MCF 10A (cell line): ENCODE measurements around the gene ITGB4. TPM values are rescaled to one million over a fixed set of nuclear protein-coding genes. Genes with fewer than 3 reads are reported as not detected.

Experiments
- BruUV-seq: library from RNA; stranded (reverse); fragments of 400-500 nt; replicated peaks from 2 replicates; lab custom pipeline; 2021; lab: Mats Ljungman, UMichigan
- CTCF ChIA-PET: fragments of 300-600 bp; sonication (Branson Sonifier 250); formaldehyde crosslinking; extraction: SDS; loops from one replicate; lab custom pipeline; 2021; ENCODE audit warnings: antibody characterized with exemption, inconsistent platforms; lab: Yijun Ruan, JAX
- POLR2A ChIA-PET: fragments of 300-600, 350-650 bp; sonication (Branson Sonifier 250); formaldehyde crosslinking; extraction: SDS; loops from one replicate; lab custom pipeline; 2020; ENCODE audit warnings: antibody characterized with exemption, inconsistent platforms; lab: Yijun Ruan, JAX
- DNase-seq: peaks from one replicate; pipeline ENCODE4 v3.0.0-alpha.2; 2018; ENCODE audit not compliant: unreplicated experiment
- H3K27ac Mint-ChIP-seq: one replicate; pipeline ENCODE4 v1.8.0; 2022; ENCODE audit warnings: mild to moderate bottlenecking, low read depth, mixed read lengths; ENCODE audit not compliant: unreplicated experiment
- H3K27me3 Mint-ChIP-seq: one replicate; pipeline ENCODE4 v1.8.0; 2022; ENCODE audit warnings: mixed read lengths; ENCODE audit not compliant: insufficient read depth, unreplicated experiment
- H3K36me3 Mint-ChIP-seq: one replicate; pipeline ENCODE4 v1.8.0; 2022; ENCODE audit warnings: mild to moderate bottlenecking, moderate library complexity, mixed read lengths; ENCODE audit not compliant: insufficient read depth, unreplicated experiment
- H3K4me1 Mint-ChIP-seq: one replicate; pipeline ENCODE4 v1.8.0; 2022; ENCODE audit warnings: mixed read lengths; ENCODE audit not compliant: insufficient read depth, unreplicated experiment
- H3K4me3 Mint-ChIP-seq: one replicate; pipeline ENCODE4 v1.8.0; 2022; ENCODE audit warnings: mild to moderate bottlenecking, moderate library complexity, mixed read lengths; ENCODE audit not compliant: unreplicated experiment
- H3K9me3 Mint-ChIP-seq: one replicate; pipeline ENCODE4 v1.8.0; 2022; ENCODE audit warnings: mixed read lengths; ENCODE audit not compliant: unreplicated experiment
- intact Hi-C: fragments of 100-400 bp; cut with micrococcal nuclease; formaldehyde crosslinking; loops from 2 replicates; pipeline ENCODE4 v1.14.1; 2022
- total RNA-seq: library from RNA; stranded (reverse); gene quantifications from 2 replicates; pipeline ENCODE4 v1.2.3, GENCODE V29; 2022
- TF ChIP-seq, protein P1 (sequence below): fragments of 200-600 bp; IDR thresholded peaks from one replicate; pipeline ENCODE4 v1.8.0; 2022; ENCODE audit warnings: antibody characterized with exemption, mild to moderate bottlenecking; ENCODE audit not compliant: unreplicated experiment

The ITGB4 gene
- total RNA-seq, 1 experiment from 2014 or later, result 1,054 TPM

DNA sequence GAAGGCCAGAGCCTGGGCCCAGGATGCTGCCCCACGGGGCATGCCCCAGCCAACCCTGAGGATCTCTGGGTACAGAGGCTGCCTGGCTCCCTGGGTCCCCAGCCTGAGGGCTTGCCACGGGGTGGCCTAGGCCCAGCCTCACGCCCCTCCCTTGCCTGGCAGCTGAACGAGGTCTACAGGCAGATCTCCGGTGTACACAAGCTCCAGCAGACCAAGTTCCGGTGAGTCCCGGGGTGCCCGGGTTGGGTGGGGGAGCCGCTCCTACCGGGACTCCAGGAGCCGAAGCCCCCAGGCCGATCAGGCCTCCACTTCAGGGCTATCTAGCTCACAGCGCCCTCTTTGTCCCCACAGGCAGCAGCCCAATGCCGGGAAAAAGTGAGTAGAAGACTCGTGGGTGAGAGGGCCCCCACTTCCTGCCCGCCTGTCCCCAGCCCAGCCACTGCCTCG is 19.4 kb downstream of the ITGB4 start:
- intact Hi-C loops, result no loop called here
- BruUV-seq, result no TSS peak
- ChIA-PET CTCF (interaction anchor here (0.5 kb wide), 1 partner anchor 90 kb away, joined by 3 read pairs; no protein-coding TSS in a partner anchor), POLR2A (interaction anchor here (0.5 to 28.4 kb wide), 3 partner anchors 14 to 57 kb away, joined by 3 to 748 read pairs (median 3); no protein-coding TSS in a partner anchor)
- H3K9me3 Mint-ChIP-seq, result no peaks in the 10 kb centered on the region
- no peaks in the 10 kb centered on the region for H3K27me3 Mint-ChIP-seq
- no peak overlapping the region for H3K4me3 Mint-ChIP-seq
- no peak for DNase-seq
- TF ChIP-seq, protein P1, sequence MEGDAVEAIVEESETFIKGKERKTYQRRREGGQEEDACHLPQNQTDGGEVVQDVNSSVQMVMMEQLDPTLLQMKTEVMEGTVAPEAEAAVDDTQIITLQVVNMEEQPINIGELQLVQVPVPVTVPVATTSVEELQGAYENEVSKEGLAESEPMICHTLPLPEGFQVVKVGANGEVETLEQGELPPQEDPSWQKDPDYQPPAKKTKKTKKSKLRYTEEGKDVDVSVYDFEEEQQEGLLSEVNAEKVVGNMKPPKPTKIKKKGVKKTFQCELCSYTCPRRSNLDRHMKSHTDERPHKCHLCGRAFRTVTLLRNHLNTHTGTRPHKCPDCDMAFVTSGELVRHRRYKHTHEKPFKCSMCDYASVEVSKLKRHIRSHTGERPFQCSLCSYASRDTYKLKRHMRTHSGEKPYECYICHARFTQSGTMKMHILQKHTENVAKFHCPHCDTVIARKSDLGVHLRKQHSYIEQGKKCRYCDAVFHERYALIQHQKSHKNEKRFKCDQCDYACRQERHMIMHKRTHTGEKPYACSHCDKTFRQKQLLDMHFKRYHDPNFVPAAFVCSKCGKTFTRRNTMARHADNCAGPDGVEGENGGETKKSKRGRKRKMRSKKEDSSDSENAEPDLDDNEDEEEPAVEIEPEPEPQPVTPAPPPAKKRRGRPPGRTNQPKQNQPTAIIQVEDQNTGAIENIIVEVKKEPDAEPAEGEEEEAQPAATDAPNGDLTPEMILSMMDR, result no peak
- H3K27ac Mint-ChIP-seq, result no peak overlapping the region
- peaks cover 89% of the 10 kb centered on the region for H3K36me3 Mint-ChIP-seq
- peaks cover 5% of the 10 kb centered on the region for H3K4me1 Mint-ChIP-seq

DNA sequence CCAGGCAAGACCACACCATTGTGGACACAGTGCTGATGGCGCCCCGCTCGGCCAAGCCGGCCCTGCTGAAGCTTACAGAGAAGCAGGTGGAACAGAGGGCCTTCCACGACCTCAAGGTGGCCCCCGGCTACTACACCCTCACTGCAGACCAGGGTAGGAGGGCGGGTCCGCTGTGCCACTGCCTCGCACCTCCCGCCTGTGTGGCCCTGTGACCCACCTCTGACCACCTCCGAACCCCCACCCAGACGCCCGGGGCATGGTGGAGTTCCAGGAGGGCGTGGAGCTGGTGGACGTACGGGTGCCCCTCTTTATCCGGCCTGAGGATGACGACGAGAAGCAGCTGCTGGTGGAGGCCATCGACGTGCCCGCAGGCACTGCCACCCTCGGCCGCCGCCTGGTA is 21.1 kb downstream of the ITGB4 start:
- Mint-ChIP-seq H3K4me1 (peaks cover 5% of the 10 kb centered on the region), H3K27me3 (no peaks in the 10 kb centered on the region), H3K27ac (no peak overlapping the region), H3K4me3 (no peak overlapping the region), H3K36me3 (peaks cover 94% of the 10 kb centered on the region), H3K9me3 (no peaks in the 10 kb centered on the region)
- POLR2A ChIA-PET, result interaction anchor here (1.2 to 1.6 kb wide), 3 partner anchors 33 to 75 kb away, joined by 3 to 4 read pairs (median 4); no protein-coding TSS in a partner anchor
- TF ChIP-seq, protein P1, result no peak
- DNase-seq, result no peak
- BruUV-seq, result no TSS peak
- CTCF ChIA-PET, result no interaction called here
- intact Hi-C loops, result no loop called here

DNA sequence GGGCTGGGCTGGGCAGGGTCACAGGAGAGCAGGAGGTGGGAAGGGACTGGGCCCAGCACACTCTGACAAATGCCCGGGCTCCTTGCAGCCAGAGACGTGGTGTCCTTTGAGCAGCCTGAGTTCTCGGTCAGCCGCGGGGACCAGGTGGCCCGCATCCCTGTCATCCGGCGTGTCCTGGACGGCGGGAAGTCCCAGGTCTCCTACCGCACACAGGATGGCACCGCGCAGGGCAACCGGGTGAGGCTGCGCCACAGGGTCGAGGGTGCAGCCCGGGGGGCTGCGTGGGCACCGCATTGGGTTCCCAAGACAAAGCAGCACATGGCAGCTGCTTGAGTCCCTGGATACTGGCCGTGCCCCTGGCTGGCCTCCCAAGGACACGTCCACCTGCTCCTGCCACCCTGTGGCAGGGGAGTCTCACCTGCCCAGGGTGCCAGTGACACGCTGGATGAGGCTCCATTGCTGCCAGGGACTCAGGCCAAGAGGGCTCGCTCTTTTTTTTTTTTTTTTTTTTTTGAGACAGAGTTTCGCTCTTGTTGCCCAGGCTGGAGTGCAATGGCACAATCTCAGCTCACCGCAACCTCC is 22.5 kb downstream of the ITGB4 start:
- Mint-ChIP-seq H3K36me3 (peaks cover 94% of the 10 kb centered on the region), H3K27me3 (no peaks in the 10 kb centered on the region), H3K27ac (no peak overlapping the region), H3K4me1 (peaks cover 10% of the 10 kb centered on the region), H3K4me3 (no peak overlapping the region), H3K9me3 (no peaks in the 10 kb centered on the region)
- TF ChIP-seq, protein P1, result no peak
- intact Hi-C loops, result no loop called here
- BruUV-seq, result no TSS peak
- ChIA-PET POLR2A (no interaction called here), CTCF (interaction anchor here (0.6 to 0.8 kb wide), 2 partner anchors 64 to 110 kb away, joined by 3 read pairs; partner anchors contain the start of gene SMIM5)
- no peak for DNase-seq

DNA sequence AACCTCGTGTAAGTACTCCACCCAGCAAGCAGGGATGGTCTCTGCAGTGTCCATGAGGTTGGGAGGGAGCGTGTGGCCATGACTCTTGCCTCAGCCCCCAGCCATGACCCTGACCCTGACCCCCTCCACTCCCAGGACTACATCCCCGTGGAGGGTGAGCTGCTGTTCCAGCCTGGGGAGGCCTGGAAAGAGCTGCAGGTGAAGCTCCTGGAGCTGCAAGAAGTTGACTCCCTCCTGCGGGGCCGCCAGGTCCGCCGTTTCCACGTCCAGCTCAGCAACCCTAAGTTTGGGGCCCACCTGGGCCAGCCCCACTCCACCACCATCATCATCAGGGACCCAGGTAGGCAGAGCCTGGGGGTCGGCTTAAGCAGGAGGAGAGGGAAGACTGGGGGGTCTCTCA is 27.4 kb downstream of the ITGB4 start:
- H3K27me3 Mint-ChIP-seq, result no peaks in the 10 kb centered on the region
- H3K9me3 Mint-ChIP-seq, result no peaks in the 10 kb centered on the region
- BruUV-seq, result no TSS peak
- TF ChIP-seq, protein P1, result no peak
- DNase-seq, result no peak
- POLR2A ChIA-PET, result interaction anchor here (0.7 to 7.2 kb wide), 8 partner anchors 11 to 82 kb away, joined by 3 to 109 read pairs (median 3); partner anchors contain the start of genes ITGB4, RECQL5 and SAP30BP
- no peak overlapping the region for H3K27ac Mint-ChIP-seq
- intact Hi-C loops, result loop anchor here (1.0 to 5.0 kb wide), 3 partner anchors 73 to 321 kb away; partner anchors contain the start of gene SMIM5
- peaks cover 92% of the 10 kb centered on the region for H3K36me3 Mint-ChIP-seq
- H3K4me3 Mint-ChIP-seq, result no peak overlapping the region
- peaks cover 5% of the 10 kb centered on the region for H3K4me1 Mint-ChIP-seq
- CTCF ChIA-PET, result interaction anchor here (0.6 to 7.1 kb wide), 20 partner anchors 10 to 282 kb away, joined by 3 to 152 read pairs (median 7); partner anchors contain the start of genes ITGB4, RECQL5 and SMIM5
